ENCODE results near the gene STAC. TPM values are rescaled to one million over a fixed set of nuclear protein-coding genes. Genes with fewer than 3 reads are reported as not detected.

The STAC gene
- total and polyA plus RNA-seq, 4 donors = 9.1 to 14.2 (median 12.0) TPM

GRCh38 chr3:36475558-36475957 lies 95.3 kb downstream of the STAC start:
- Histone ChIP-seq H3K4me1 (ENCODE audit: control insufficient read depth in 1 of 2, insufficient read depth in 2 of 2, low read length in 2 of 2) (peaks cover 0 to 5% of the 10 kb centered on the region in 2 donors), H3K27me3 (ENCODE audit: control insufficient read depth in 1 of 2, insufficient read depth in 2 of 2, low read length in 1 of 2) (no peaks in the 10 kb centered on the region), H3K27ac (ENCODE audit: low read depth in 1 of 2, low read length in 2 of 2) (no peak overlapping the region), H3K4me3 (ENCODE audit: low read length in 2 of 2) (no peak overlapping the region), H3K9me3 (ENCODE audit: control insufficient read depth, low read length) (no peaks in the 10 kb centered on the region), H3K36me3 (ENCODE audit: control insufficient read depth in 1 of 2, insufficient read depth in 2 of 2, low read length in 1 of 2) (no peaks in the 10 kb centered on the region)
- DNase-seq (no peak), ATAC-seq (ENCODE audit: low FRiP score) (peak; percentile 55)
- 55 to 56% methylated on average over 2 of the region's 2 CpGs for WGBS, 2 donors
- intact Hi-C loops (cut with DNase I) = no loop called here

- H3K27ac ChIP-seq (ENCODE audit: low read depth in 1 of 2, low read length in 2 of 2) = no peak overlapping the region
- H3K27me3 ChIP-seq (ENCODE audit: control insufficient read depth in 1 of 2, insufficient read depth in 2 of 2, low read length in 1 of 2) = no peaks in the 10 kb centered on the region
- H3K4me3 ChIP-seq (ENCODE audit: low read length in 2 of 2) = no peak overlapping the region
- H3K9me3 ChIP-seq (ENCODE audit: control insufficient read depth, low read length) = no peaks in the 10 kb centered on the region
- peak; percentile 47 for ATAC-seq (ENCODE audit: low FRiP score)
- intact Hi-C loops (cut with DNase I) = no loop called here
- no peak for DNase-seq
- 82 to 91% methylated on average over 6 of the region's 6 CpGs for WGBS, 2 donors
- peaks cover 0 to 5% of the 10 kb centered on the region in 2 donors for H3K4me1 ChIP-seq (ENCODE audit: control insufficient read depth in 1 of 2, insufficient read depth in 2 of 2, low read length in 2 of 2)
- no peaks in the 10 kb centered on the region for H3K36me3 ChIP-seq (ENCODE audit: control insufficient read depth in 1 of 2, insufficient read depth in 2 of 2, low read length in 1 of 2)
Measured at GRCh38 chr3:36476286-36476942, 96.1 kb downstream of the STAC start.

GRCh38 chr3:36477655-36478054 lies 97.4 kb downstream of the STAC start:
- 89 to 92% methylated on average over 7 of the region's 7 CpGs for WGBS, 2 donors
- Histone ChIP-seq H3K4me1 (ENCODE audit: control insufficient read depth in 1 of 2, insufficient read depth in 2 of 2, low read length in 2 of 2) (peaks cover 0 to 5% of the 10 kb centered on the region in 2 donors), H3K4me3 (ENCODE audit: low read length in 2 of 2) (no peak overlapping the region), H3K27me3 (ENCODE audit: control insufficient read depth in 1 of 2, insufficient read depth in 2 of 2, low read length in 1 of 2) (no peaks in the 10 kb centered on the region), H3K36me3 (ENCODE audit: control insufficient read depth in 1 of 2, insufficient read depth in 2 of 2, low read length in 1 of 2) (no peaks in the 10 kb centered on the region), H3K27ac (ENCODE audit: low read depth in 1 of 2, low read length in 2 of 2) (no peak overlapping the region), H3K9me3 (ENCODE audit: control insufficient read depth, low read length) (no peaks in the 10 kb centered on the region)
- peak; percentile 77 for ATAC-seq (ENCODE audit: low FRiP score)
- intact Hi-C loops (cut with DNase I) = no loop called here
- no peak for DNase-seq

GRCh38 chr3:36480911-36481648 lies 100.8 kb downstream of the STAC start:
- 46 to 48% methylated on average over 2 of the region's 2 CpGs for WGBS, 2 donors
- Histone ChIP-seq H3K4me1 (ENCODE audit: control insufficient read depth in 1 of 2, insufficient read depth in 2 of 2, low read length in 2 of 2) (no peaks in the 10 kb centered on the region), H3K27ac (ENCODE audit: low read depth in 1 of 2, low read length in 2 of 2) (no peak overlapping the region), H3K27me3 (ENCODE audit: control insufficient read depth in 1 of 2, insufficient read depth in 2 of 2, low read length in 1 of 2) (no peaks in the 10 kb centered on the region), H3K9me3 (ENCODE audit: control insufficient read depth, low read length) (no peaks in the 10 kb centered on the region), H3K4me3 (ENCODE audit: low read length in 2 of 2) (no peak overlapping the region), H3K36me3 (ENCODE audit: control insufficient read depth in 1 of 2, insufficient read depth in 2 of 2, low read length in 1 of 2) (no peaks in the 10 kb centered on the region)
- intact Hi-C loops (cut with DNase I) = no loop called here
- ATAC-seq (ENCODE audit: low FRiP score) = peak; percentile 28
- no peak for DNase-seq

GRCh38 chr3:36482256-36482655 lies 102.0 kb downstream of the STAC start:
- Histone ChIP-seq H3K27ac (ENCODE audit: low read depth in 1 of 2, low read length in 2 of 2) (no peak overlapping the region), H3K4me1 (ENCODE audit: control insufficient read depth in 1 of 2, insufficient read depth in 2 of 2, low read length in 2 of 2) (no peaks in the 10 kb centered on the region), H3K36me3 (ENCODE audit: control insufficient read depth in 1 of 2, insufficient read depth in 2 of 2, low read length in 1 of 2) (peaks cover 0 to 2% of the 10 kb centered on the region in 2 donors), H3K4me3 (ENCODE audit: low read length in 2 of 2) (no peak overlapping the region), H3K9me3 (ENCODE audit: control insufficient read depth, low read length) (no peaks in the 10 kb centered on the region), H3K27me3 (ENCODE audit: control insufficient read depth in 1 of 2, insufficient read depth in 2 of 2, low read length in 1 of 2) (no peaks in the 10 kb centered on the region)
- intact Hi-C loops (cut with DNase I) = no loop called here
- ATAC-seq (ENCODE audit: low FRiP score) = no peak
- 88 to 93% methylated on average over 4 of the region's 4 CpGs for WGBS, 2 donors
- no peak for DNase-seq

- H3K27me3 ChIP-seq (ENCODE audit: control insufficient read depth in 1 of 2, insufficient read depth in 2 of 2, low read length in 1 of 2) = no peaks in the 10 kb centered on the region
- H3K4me3 ChIP-seq (ENCODE audit: low read length in 2 of 2) = no peak overlapping the region
- WGBS, 2 donors = 96 to 98% methylated on average over 3 of the region's 3 CpGs
- no peaks in the 10 kb centered on the region for H3K9me3 ChIP-seq (ENCODE audit: control insufficient read depth, low read length)
- ATAC-seq (ENCODE audit: low FRiP score) = no peak
- H3K36me3 ChIP-seq (ENCODE audit: control insufficient read depth in 1 of 2, insufficient read depth in 2 of 2, low read length in 1 of 2) = peaks cover 0 to 2% of the 10 kb centered on the region in 2 donors
- no peak overlapping the region for H3K27ac ChIP-seq (ENCODE audit: low read depth in 1 of 2, low read length in 2 of 2)
- H3K4me1 ChIP-seq (ENCODE audit: control insufficient read depth in 1 of 2, insufficient read depth in 2 of 2, low read length in 2 of 2) = no peaks in the 10 kb centered on the region
- intact Hi-C loops (cut with DNase I) = no loop called here
- DNase-seq = no peak
Measured at GRCh38 chr3:36482880-36483279, 102.6 kb downstream of the STAC start.

GRCh38 chr3:36483709-36484108 lies 103.4 kb downstream of the STAC start:
- H3K4me1 ChIP-seq (ENCODE audit: control insufficient read depth in 1 of 2, insufficient read depth in 2 of 2, low read length in 2 of 2) = no peaks in the 10 kb centered on the region
- no peak overlapping the region for H3K4me3 ChIP-seq (ENCODE audit: low read length in 2 of 2)
- no peaks in the 10 kb centered on the region for H3K27me3 ChIP-seq (ENCODE audit: control insufficient read depth in 1 of 2, insufficient read depth in 2 of 2, low read length in 1 of 2)
- ATAC-seq (ENCODE audit: low FRiP score) (no peak), DNase-seq (no peak)
- H3K9me3 ChIP-seq (ENCODE audit: control insufficient read depth, low read length) = no peaks in the 10 kb centered on the region
- H3K36me3 ChIP-seq (ENCODE audit: control insufficient read depth in 1 of 2, insufficient read depth in 2 of 2, low read length in 1 of 2) = peaks cover 0 to 2% of the 10 kb centered on the region in 2 donors
- H3K27ac ChIP-seq (ENCODE audit: low read depth in 1 of 2, low read length in 2 of 2) = no peak overlapping the region
- intact Hi-C loops (cut with DNase I) = no loop called here
- WGBS, 2 donors = 98 to 99% methylated on average over 5 of the region's 5 CpGs

GRCh38 chr3:36484386-36484785 lies 104.1 kb downstream of the STAC start:
- H3K4me1 ChIP-seq (ENCODE audit: control insufficient read depth in 1 of 2, insufficient read depth in 2 of 2, low read length in 2 of 2) = no peaks in the 10 kb centered on the region
- ATAC-seq (ENCODE audit: low FRiP score) (no peak), DNase-seq (no peak)
- H3K27me3 ChIP-seq (ENCODE audit: control insufficient read depth in 1 of 2, insufficient read depth in 2 of 2, low read length in 1 of 2) = no peaks in the 10 kb centered on the region
- H3K9me3 ChIP-seq (ENCODE audit: control insufficient read depth, low read length) = no peaks in the 10 kb centered on the region
- WGBS, 2 donors = 73 to 80% methylated on average over 1 of the region's 1 CpG
- H3K4me3 ChIP-seq (ENCODE audit: low read length in 2 of 2) = no peak overlapping the region
- H3K36me3 ChIP-seq (ENCODE audit: control insufficient read depth in 1 of 2, insufficient read depth in 2 of 2, low read length in 1 of 2) = peaks cover 0 to 3% of the 10 kb centered on the region in 2 donors
- intact Hi-C loops (cut with DNase I) = no loop called here
- no peak overlapping the region for H3K27ac ChIP-seq (ENCODE audit: low read depth in 1 of 2, low read length in 2 of 2)

Measured in aorta (tissue), 5 donors.